Hindlimb muscle (tissue), 1 donor: ENCODE results near the gene PKHD1. TPM values are rescaled to one million over a fixed set of nuclear protein-coding genes. Genes with fewer than 3 reads are reported as not detected.

Experiments used
- DNase-seq: peaks from one replicate; pipeline ENCODE4 v3.0.0-alpha.2; 2013
- polyA plus RNA-seq: library from polyadenylated mRNA; unstranded; fragments of 120-200 nt; gene quantifications from one replicate; pipeline ENCODE4 v1.2.1, GENCODE V29; 2013; ENCODE audit not compliant: insufficient read length

Gene PKHD1
- polyA plus RNA-seq, 1 donor, result 9.5 TPM

- no peak for DNase-seq
These were observed 243.1 kb downstream of the PKHD1 start for GRCh38 chr6:51844336-51844735.

- no peak for DNase-seq
These were observed 243.9 kb downstream of the PKHD1 start for GRCh38 chr6:51843456-51844056.

- DNase-seq, result no peak
These were observed 244.5 kb downstream of the PKHD1 start for GRCh38 chr6:51842804-51843378.

- no peak for DNase-seq
These were observed 245.2 kb downstream of the PKHD1 start for GRCh38 chr6:51842061-51842803.

- DNase-seq, result no peak
These were observed 245.8 kb downstream of the PKHD1 start for GRCh38 chr6:51841626-51842025.

- no peak for DNase-seq
These were observed 247.6 kb downstream of the PKHD1 start for GRCh38 chr6:51839726-51840374.

- no peak for DNase-seq
These were observed 256.7 kb downstream of the PKHD1 start for GRCh38 chr6:51830666-51831065.

- DNase-seq, result no peak
These were observed 259.8 kb downstream of the PKHD1 start for GRCh38 chr6:51827580-51827979.

GRCh38 chr6:51824940-51825339 is 262.5 kb downstream of the PKHD1 start:
- DNase-seq, result no peak

- no peak for DNase-seq
These were observed 266.9 kb downstream of the PKHD1 start for GRCh38 chr6:51820555-51820954.

- no peak for DNase-seq
These were observed 268.8 kb downstream of the PKHD1 start for GRCh38 chr6:51818520-51819022.

- DNase-seq, result no peak
These were observed 269.6 kb downstream of the PKHD1 start for GRCh38 chr6:51817832-51818231.

- DNase-seq, result no peak
These were observed 273.0 kb downstream of the PKHD1 start for GRCh38 chr6:51814418-51814817.

GRCh38 chr6:51813904-51814303 is 273.5 kb downstream of the PKHD1 start:
- DNase-seq, result no peak

GRCh38 chr6:51812231-51812630 is 275.2 kb downstream of the PKHD1 start:
- DNase-seq, result no peak

GRCh38 chr6:51805517-51805916 is 281.9 kb downstream of the PKHD1 start:
- no peak for DNase-seq

- DNase-seq, result no peak
These were observed 286.8 kb downstream of the PKHD1 start for GRCh38 chr6:51800603-51801002.

- no peak for DNase-seq
These were observed 294.0 kb downstream of the PKHD1 start for GRCh38 chr6:51793393-51793792.

- no peak for DNase-seq
These were observed 295.0 kb downstream of the PKHD1 start for GRCh38 chr6:51792273-51793030.

GRCh38 chr6:51790946-51791345 is 296.5 kb downstream of the PKHD1 start:
- DNase-seq, result no peak

GRCh38 chr6:51788121-51788520 is 299.3 kb downstream of the PKHD1 start:
- DNase-seq, result no peak

GRCh38 chr6:51778666-51779065 is 308.7 kb downstream of the PKHD1 start:
- DNase-seq, result no peak

GRCh38 chr6:51777618-51778017 is 309.8 kb downstream of the PKHD1 start:
- DNase-seq, result no peak
